MCF 10A (cell line): ENCODE measurements around the gene CDC42EP5. TPM values are rescaled to one million over a fixed set of nuclear protein-coding genes. Genes with fewer than 3 reads are reported as not detected.
"Not testable (repeated sequence)": the region's sequence is repeated elsewhere in the genome, so short reads cannot be mapped to it uniquely, and the experiment has no call there.

Experiments used
- BruUV-seq: library from RNA; stranded (reverse); fragments of 400-500 nt; replicated peaks from 2 replicates; lab custom pipeline; 2021; lab: Mats Ljungman, UMichigan
- CTCF ChIA-PET: fragments of 300-600 bp; sonication (Branson Sonifier 250); formaldehyde crosslinking; extraction: SDS; loops from one replicate; lab custom pipeline; 2021; ENCODE audit warnings: antibody characterized with exemption, inconsistent platforms; lab: Yijun Ruan, JAX
- POLR2A ChIA-PET: fragments of 300-600, 350-650 bp; sonication (Branson Sonifier 250); formaldehyde crosslinking; extraction: SDS; loops from one replicate; lab custom pipeline; 2020; ENCODE audit warnings: antibody characterized with exemption, inconsistent platforms; lab: Yijun Ruan, JAX
- DNase-seq: peaks from one replicate; pipeline ENCODE4 v3.0.0-alpha.2; 2018; ENCODE audit not compliant: unreplicated experiment
- H3K27ac Mint-ChIP-seq: one replicate; pipeline ENCODE4 v1.8.0; 2022; ENCODE audit warnings: mild to moderate bottlenecking, low read depth, mixed read lengths; ENCODE audit not compliant: unreplicated experiment
- H3K27me3 Mint-ChIP-seq: one replicate; pipeline ENCODE4 v1.8.0; 2022; ENCODE audit warnings: mixed read lengths; ENCODE audit not compliant: insufficient read depth, unreplicated experiment
- H3K36me3 Mint-ChIP-seq: one replicate; pipeline ENCODE4 v1.8.0; 2022; ENCODE audit warnings: mild to moderate bottlenecking, moderate library complexity, mixed read lengths; ENCODE audit not compliant: insufficient read depth, unreplicated experiment
- H3K4me1 Mint-ChIP-seq: one replicate; pipeline ENCODE4 v1.8.0; 2022; ENCODE audit warnings: mixed read lengths; ENCODE audit not compliant: insufficient read depth, unreplicated experiment
- H3K4me3 Mint-ChIP-seq: one replicate; pipeline ENCODE4 v1.8.0; 2022; ENCODE audit warnings: mild to moderate bottlenecking, moderate library complexity, mixed read lengths; ENCODE audit not compliant: unreplicated experiment
- H3K9me3 Mint-ChIP-seq: one replicate; pipeline ENCODE4 v1.8.0; 2022; ENCODE audit warnings: mixed read lengths; ENCODE audit not compliant: unreplicated experiment
- intact Hi-C: fragments of 100-400 bp; cut with micrococcal nuclease; formaldehyde crosslinking; loops from 2 replicates; pipeline ENCODE4 v1.14.1; 2022
- total RNA-seq: library from RNA; stranded (reverse); gene quantifications from 2 replicates; pipeline ENCODE4 v1.2.3, GENCODE V29; 2022
- TF ChIP-seq, protein P1 (sequence below): fragments of 200-600 bp; IDR thresholded peaks from one replicate; pipeline ENCODE4 v1.8.0; 2022; ENCODE audit warnings: antibody characterized with exemption, mild to moderate bottlenecking; ENCODE audit not compliant: unreplicated experiment

CDC42EP5 gene
- total RNA-seq, 1 experiment from 2014 or later = 3.0 TPM

- H3K36me3 Mint-ChIP-seq, H3K27me3 Mint-ChIP-seq, H3K4me3 Mint-ChIP-seq, intact Hi-C loops, H3K9me3 Mint-ChIP-seq, DNase-seq, H3K27ac Mint-ChIP-seq, POLR2A ChIA-PET, BruUV-seq, H3K4me1 Mint-ChIP-seq: not testable (repeated sequence)
- CTCF ChIA-PET = interaction anchor here (1.0 kb wide), 1 partner anchor 19 kb away, joined by 4 read pairs; no protein-coding TSS in a partner anchor
These were observed 24.8 kb upstream of the CDC42EP5 start for GRCh38 chr19:54497747-54498450.

DNA sequence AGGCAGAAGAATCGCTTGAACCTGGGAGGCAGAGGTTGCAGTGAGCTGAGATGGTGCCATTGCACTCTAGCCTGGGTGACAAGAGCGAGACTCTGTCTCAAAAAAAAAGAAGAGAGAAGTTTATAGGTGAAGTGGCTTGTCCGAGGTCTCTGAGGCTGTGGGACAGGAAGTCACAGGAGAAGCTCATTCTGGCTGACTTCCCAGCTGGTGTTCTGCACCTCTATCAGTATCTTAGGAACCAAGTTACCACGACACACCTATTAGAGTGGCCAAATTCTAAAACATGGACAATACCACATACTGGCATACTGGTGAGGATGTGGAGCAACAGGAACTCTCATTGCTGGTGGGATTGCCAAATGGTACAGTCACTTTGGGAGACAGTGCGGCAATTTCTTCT, 22.2 kb upstream of the CDC42EP5 start:
- BruUV-seq, DNase-seq, H3K4me3 Mint-ChIP-seq, H3K36me3 Mint-ChIP-seq, H3K27ac Mint-ChIP-seq, intact Hi-C loops, H3K4me1 Mint-ChIP-seq: not testable (repeated sequence)
- Mint-ChIP-seq H3K27me3 (peaks cover 11% of the 10 kb centered on the region), H3K9me3 (peaks cover 15% of the 10 kb centered on the region)
- POLR2A ChIA-PET = interaction anchor here (0.6 kb wide), 1 partner anchor 47 kb away, joined by 3 read pairs; the partner anchor contains the start of gene LENG8
- CTCF ChIA-PET = interaction anchor here (0.6 to 1.4 kb wide), 2 partner anchors 11 to 14 kb away, joined by 3 to 8 read pairs; no protein-coding TSS in a partner anchor

- CTCF ChIA-PET = no interaction called here
- TF ChIP-seq, protein P1, sequence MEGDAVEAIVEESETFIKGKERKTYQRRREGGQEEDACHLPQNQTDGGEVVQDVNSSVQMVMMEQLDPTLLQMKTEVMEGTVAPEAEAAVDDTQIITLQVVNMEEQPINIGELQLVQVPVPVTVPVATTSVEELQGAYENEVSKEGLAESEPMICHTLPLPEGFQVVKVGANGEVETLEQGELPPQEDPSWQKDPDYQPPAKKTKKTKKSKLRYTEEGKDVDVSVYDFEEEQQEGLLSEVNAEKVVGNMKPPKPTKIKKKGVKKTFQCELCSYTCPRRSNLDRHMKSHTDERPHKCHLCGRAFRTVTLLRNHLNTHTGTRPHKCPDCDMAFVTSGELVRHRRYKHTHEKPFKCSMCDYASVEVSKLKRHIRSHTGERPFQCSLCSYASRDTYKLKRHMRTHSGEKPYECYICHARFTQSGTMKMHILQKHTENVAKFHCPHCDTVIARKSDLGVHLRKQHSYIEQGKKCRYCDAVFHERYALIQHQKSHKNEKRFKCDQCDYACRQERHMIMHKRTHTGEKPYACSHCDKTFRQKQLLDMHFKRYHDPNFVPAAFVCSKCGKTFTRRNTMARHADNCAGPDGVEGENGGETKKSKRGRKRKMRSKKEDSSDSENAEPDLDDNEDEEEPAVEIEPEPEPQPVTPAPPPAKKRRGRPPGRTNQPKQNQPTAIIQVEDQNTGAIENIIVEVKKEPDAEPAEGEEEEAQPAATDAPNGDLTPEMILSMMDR = no peak
- no TSS peak for BruUV-seq
These were observed 21.0 kb upstream of the CDC42EP5 start for GRCh38 chr19:54493967-54494585.

DNA sequence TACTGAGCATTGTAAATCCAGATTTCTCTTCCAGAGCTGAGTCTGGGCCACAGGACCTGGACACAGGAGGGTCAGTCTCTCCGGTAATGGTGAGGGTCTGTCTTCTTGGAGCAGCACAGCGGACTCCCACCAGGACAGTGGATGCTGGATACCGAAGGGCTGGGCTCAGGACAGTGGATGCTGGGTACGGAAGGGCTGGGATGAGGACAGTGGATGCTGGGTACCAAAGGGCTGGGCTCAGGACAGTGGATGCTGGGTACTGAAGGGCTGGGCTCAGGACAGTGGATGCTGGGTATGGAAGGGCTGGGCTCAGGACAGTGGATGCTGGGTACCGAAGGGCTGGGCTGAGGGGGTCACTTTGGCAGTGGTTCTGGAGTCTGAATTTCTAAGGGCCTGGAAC, 20.0 kb upstream of the CDC42EP5 start:
- CTCF ChIA-PET = interaction anchor here (0.5 kb wide), 1 partner anchor 45 kb away, joined by 3 read pairs; no protein-coding TSS in a partner anchor
- POLR2A ChIA-PET, DNase-seq, H3K36me3 Mint-ChIP-seq, H3K27ac Mint-ChIP-seq, H3K4me3 Mint-ChIP-seq, intact Hi-C loops, H3K4me1 Mint-ChIP-seq, BruUV-seq: not testable (repeated sequence)
- H3K9me3 Mint-ChIP-seq = peaks cover 15% of the 10 kb centered on the region
- H3K27me3 Mint-ChIP-seq = peaks cover 11% of the 10 kb centered on the region

More at GRCh38 chr19:54493967-54494585, 21.0 kb upstream of the CDC42EP5 start:
- Mint-ChIP-seq H3K4me3 (no peak overlapping the region), H3K27ac (no peak overlapping the region), H3K9me3 (peaks cover 15% of the 10 kb centered on the region), H3K27me3 (peaks cover 11% of the 10 kb centered on the region), H3K4me1 (no peaks in the 10 kb centered on the region), H3K36me3 (no peaks in the 10 kb centered on the region)
- DNase-seq = no peak
- intact Hi-C loops = no loop called here
- POLR2A ChIA-PET = no interaction called here

DNA sequence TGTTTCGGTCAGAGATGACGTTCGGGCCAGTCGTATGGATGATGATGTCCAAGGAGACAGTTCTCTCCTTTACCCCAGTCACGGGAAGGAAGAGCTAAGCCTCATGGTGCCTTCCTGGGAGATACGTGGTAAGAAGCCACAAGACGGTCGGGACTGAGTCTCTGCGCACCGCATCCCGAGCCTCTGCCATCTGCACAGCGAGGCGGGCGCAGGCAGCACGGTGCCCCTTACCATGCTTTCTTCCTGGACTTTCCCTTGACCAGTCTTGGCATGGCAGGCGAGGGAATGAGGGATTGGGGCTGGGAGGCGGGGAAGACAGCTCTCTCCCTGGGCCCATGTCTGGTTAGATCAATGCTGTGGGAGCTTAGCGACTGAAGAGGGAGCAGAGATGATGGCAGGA, 19.5 kb upstream of the CDC42EP5 start:
- BruUV-seq = no TSS peak
- intact Hi-C loops = no loop called here
- CTCF ChIA-PET = no interaction called here
- Mint-ChIP-seq H3K36me3 (no peaks in the 10 kb centered on the region), H3K27me3 (peaks cover 11% of the 10 kb centered on the region), H3K4me1 (no peaks in the 10 kb centered on the region), H3K4me3 (no peak overlapping the region), H3K9me3 (peaks cover 15% of the 10 kb centered on the region), H3K27ac (no peak overlapping the region)
- TF ChIP-seq, protein P1 = no peak
- DNase-seq = no peak
- POLR2A ChIA-PET = no interaction called here
